Measurements from ENCODE around the gene TNFRSF14.

DNA sequence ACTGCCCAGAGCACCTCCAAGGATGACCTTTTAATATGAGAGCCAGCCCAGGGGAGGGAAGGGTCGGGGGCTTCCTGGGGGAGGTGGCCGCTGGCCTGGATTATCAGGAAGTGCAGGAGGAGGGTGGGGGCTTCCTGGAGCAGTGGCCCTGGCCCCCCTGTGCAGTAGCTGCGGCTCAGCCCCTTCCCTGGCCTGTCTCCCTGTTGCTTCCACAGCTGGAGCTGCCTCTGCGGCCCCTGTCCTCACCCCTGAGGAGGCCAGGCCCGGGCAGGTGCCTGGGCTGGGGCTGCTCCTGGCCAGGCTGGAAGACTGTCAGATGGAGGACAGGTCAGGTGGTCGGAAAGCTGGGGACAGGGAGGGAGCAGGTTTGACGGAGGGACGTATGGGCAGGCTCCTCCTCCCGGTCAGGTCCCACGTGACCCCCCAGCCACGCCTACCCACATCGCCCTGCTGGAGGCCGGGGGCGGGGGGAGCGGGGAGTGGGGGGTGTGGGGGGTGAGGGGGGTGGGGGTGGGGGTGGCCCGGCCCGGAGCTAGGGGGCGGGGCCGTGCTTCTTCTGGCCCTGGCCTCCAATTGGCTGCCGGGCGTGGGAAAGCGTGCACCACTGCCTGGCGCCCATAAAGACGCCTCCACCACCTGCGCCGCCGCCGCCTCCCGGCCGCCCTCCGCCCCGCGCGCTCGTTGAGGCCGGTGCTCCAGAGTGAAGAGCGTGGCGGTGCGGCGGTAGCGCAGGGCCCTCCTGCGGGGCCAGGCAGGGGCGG, 10.2 kb upstream of the TNFRSF14 start:
- TF ChIP-seq, protein P1, sequence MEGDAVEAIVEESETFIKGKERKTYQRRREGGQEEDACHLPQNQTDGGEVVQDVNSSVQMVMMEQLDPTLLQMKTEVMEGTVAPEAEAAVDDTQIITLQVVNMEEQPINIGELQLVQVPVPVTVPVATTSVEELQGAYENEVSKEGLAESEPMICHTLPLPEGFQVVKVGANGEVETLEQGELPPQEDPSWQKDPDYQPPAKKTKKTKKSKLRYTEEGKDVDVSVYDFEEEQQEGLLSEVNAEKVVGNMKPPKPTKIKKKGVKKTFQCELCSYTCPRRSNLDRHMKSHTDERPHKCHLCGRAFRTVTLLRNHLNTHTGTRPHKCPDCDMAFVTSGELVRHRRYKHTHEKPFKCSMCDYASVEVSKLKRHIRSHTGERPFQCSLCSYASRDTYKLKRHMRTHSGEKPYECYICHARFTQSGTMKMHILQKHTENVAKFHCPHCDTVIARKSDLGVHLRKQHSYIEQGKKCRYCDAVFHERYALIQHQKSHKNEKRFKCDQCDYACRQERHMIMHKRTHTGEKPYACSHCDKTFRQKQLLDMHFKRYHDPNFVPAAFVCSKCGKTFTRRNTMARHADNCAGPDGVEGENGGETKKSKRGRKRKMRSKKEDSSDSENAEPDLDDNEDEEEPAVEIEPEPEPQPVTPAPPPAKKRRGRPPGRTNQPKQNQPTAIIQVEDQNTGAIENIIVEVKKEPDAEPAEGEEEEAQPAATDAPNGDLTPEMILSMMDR (IDR thresholded peaks at IDR 0.05; ENCODE audit: insufficient read depth, low read depth, low read length), result no peak
- TF ChIP-seq EZH2 (IDR thresholded peaks at IDR 0.05; ENCODE audit: insufficient read depth, low read length), result no peak
